GM10847 (cell line): ENCODE data around the gene FNDC11.

ENCODE experiments used
- POLR2A ChIP-seq: IDR thresholded peaks from 2 replicates; pipeline ENCODE4 v1.6.1; 2011; ENCODE audit not compliant: insufficient read length; ENCODE audit errors: extremely low read depth

The FNDC11 gene

GRCh38 chr20:63534831-63535651, 18.9 kb upstream of the FNDC11 start:
- TF ChIP-seq POLR2A, result no peak

- no peak for TF ChIP-seq POLR2A
Observed at GRCh38 chr20:63536241-63536977, 17.6 kb upstream of the FNDC11 start.

- no peak for TF ChIP-seq POLR2A
Observed at GRCh38 chr20:63536997-63537524, 16.9 kb upstream of the FNDC11 start, which contains the start of gene PTK6. TSS of gene PTK6 (minus strand) at chr20:63537376. CDS start at chr20:63537314, 62 bp downstream.

- peak; percentile 55 for TF ChIP-seq POLR2A
Observed at GRCh38 chr20:63537525-63538203, 16.3 kb upstream of the FNDC11 start.

GRCh38 chr20:63538204-63539091, 15.5 kb upstream of the FNDC11 start:
- TF ChIP-seq POLR2A, result no peak

GRCh38 chr20:63539092-63539430, 14.9 kb upstream of the FNDC11 start:
- TF ChIP-seq POLR2A, result no peak

- TF ChIP-seq POLR2A, result no peak
Observed at GRCh38 chr20:63539441-63540370, 14.3 kb upstream of the FNDC11 start.

GRCh38 chr20:63540417-63541186, 13.4 kb upstream of the FNDC11 start:
- TF ChIP-seq POLR2A, result no peak

GRCh38 chr20:63541371-63541770, 12.6 kb upstream of the FNDC11 start:
- no peak for TF ChIP-seq POLR2A

GRCh38 chr20:63542031-63542559, 11.9 kb upstream of the FNDC11 start:
- no peak for TF ChIP-seq POLR2A

GRCh38 chr20:63542696-63543095, 11.3 kb upstream of the FNDC11 start:
- TF ChIP-seq POLR2A, result no peak

GRCh38 chr20:63543131-63543530, 10.8 kb upstream of the FNDC11 start:
- TF ChIP-seq POLR2A, result no peak

- no peak for TF ChIP-seq POLR2A
Observed at GRCh38 chr20:63543733-63544132, 10.2 kb upstream of the FNDC11 start.
